ENCODE measurements around the gene TTC9B.

Gene TTC9B

GRCh38 chr19:40217934-40218890 lies at the start of gene TTC9B:
Gene TTC9B, minus strand, starts transcription at chr19:40218384. Its CDS starts 3 bp downstream, at chr19:40218381.
- DNase-seq (ENCODE audit: low spot score): peak; percentile 35
- H3K36me3 Mint-ChIP-seq (ENCODE audit: low read depth): peaks cover 2% of the 10 kb centered on the region
- no peak within 1 kb of the TSS for H3K4me3 Mint-ChIP-seq
- no peak within 1 kb of the TSS for H3K27ac Mint-ChIP-seq
- H3K4me1 Mint-ChIP-seq (ENCODE audit: low read depth): peaks cover 8% of the 10 kb centered on the region
- peaks cover 5% of the 10 kb centered on the region for H3K9me3 Mint-ChIP-seq
- H3K27me3 Mint-ChIP-seq (ENCODE audit: low read depth): peaks cover 40% of the 10 kb centered on the region

- H3K27me3 Mint-ChIP-seq (ENCODE audit: low read depth): no peaks in the 10 kb centered on the region
Measured at GRCh38 chr19:40267601-40267997, 49.4 kb upstream of the TTC9B start.

GRCh38 chr19:40266912-40267600 lies 48.9 kb upstream of the TTC9B start:
- Mint-ChIP-seq H3K9me3 (no peaks in the 10 kb centered on the region), H3K27ac (no peak overlapping the region), H3K36me3 (ENCODE audit: low read depth) (peaks cover 17% of the 10 kb centered on the region)

More at GRCh38 chr19:40267601-40267997, 49.4 kb upstream of the TTC9B start:
- Mint-ChIP-seq H3K4me1 (ENCODE audit: low read depth) (peaks cover 5% of the 10 kb centered on the region), H3K4me3 (no peak overlapping the region), H3K9me3 (no peaks in the 10 kb centered on the region), H3K36me3 (ENCODE audit: low read depth) (peaks cover 16% of the 10 kb centered on the region), H3K27ac (no peak overlapping the region)
- DNase-seq (ENCODE audit: low spot score): no peak

GRCh38 chr19:40266119-40266518 lies 47.9 kb upstream of the TTC9B start:
- Mint-ChIP-seq H3K4me1 (ENCODE audit: low read depth) (peaks cover 5% of the 10 kb centered on the region), H3K27me3 (ENCODE audit: low read depth) (no peaks in the 10 kb centered on the region), H3K4me3 (no peak overlapping the region), H3K27ac (no peak overlapping the region), H3K9me3 (no peaks in the 10 kb centered on the region), H3K36me3 (ENCODE audit: low read depth) (peaks cover 23% of the 10 kb centered on the region)
- no peak for DNase-seq (ENCODE audit: low spot score)

More at GRCh38 chr19:40266912-40267600, 48.9 kb upstream of the TTC9B start:
- Mint-ChIP-seq H3K4me1 (ENCODE audit: low read depth) (peaks cover 5% of the 10 kb centered on the region), H3K4me3 (no peak overlapping the region), H3K27me3 (ENCODE audit: low read depth) (no peaks in the 10 kb centered on the region)
- no peak for DNase-seq (ENCODE audit: low spot score)

GRCh38 chr19:40265763-40266099 lies 47.5 kb upstream of the TTC9B start:
- DNase-seq (ENCODE audit: low spot score): no peak
- Mint-ChIP-seq H3K9me3 (no peaks in the 10 kb centered on the region), H3K27me3 (ENCODE audit: low read depth) (no peaks in the 10 kb centered on the region), H3K36me3 (ENCODE audit: low read depth) (peaks cover 23% of the 10 kb centered on the region), H3K4me3 (no peak overlapping the region), H3K27ac (no peak overlapping the region), H3K4me1 (ENCODE audit: low read depth) (peaks cover 5% of the 10 kb centered on the region)

GRCh38 chr19:40265055-40265762 lies 47.0 kb upstream of the TTC9B start:
- H3K4me1 Mint-ChIP-seq (ENCODE audit: low read depth): peaks cover 5% of the 10 kb centered on the region
- H3K4me3 Mint-ChIP-seq: no peak overlapping the region
- H3K27ac Mint-ChIP-seq: no peak overlapping the region
- H3K36me3 Mint-ChIP-seq (ENCODE audit: low read depth): peaks cover 23% of the 10 kb centered on the region
- no peaks in the 10 kb centered on the region for H3K9me3 Mint-ChIP-seq
- no peaks in the 10 kb centered on the region for H3K27me3 Mint-ChIP-seq (ENCODE audit: low read depth)
- no peak for DNase-seq (ENCODE audit: low spot score)

GRCh38 chr19:40264314-40265054 lies 46.3 kb upstream of the TTC9B start:
- peaks cover 21% of the 10 kb centered on the region for H3K36me3 Mint-ChIP-seq (ENCODE audit: low read depth)
- H3K4me1 Mint-ChIP-seq (ENCODE audit: low read depth): peaks cover 6% of the 10 kb centered on the region
- H3K27ac Mint-ChIP-seq: no peak overlapping the region
- no peaks in the 10 kb centered on the region for H3K9me3 Mint-ChIP-seq
- no peak for DNase-seq (ENCODE audit: low spot score)
- no peak overlapping the region for H3K4me3 Mint-ChIP-seq
- no peaks in the 10 kb centered on the region for H3K27me3 Mint-ChIP-seq (ENCODE audit: low read depth)

- H3K36me3 Mint-ChIP-seq (ENCODE audit: low read depth): peaks cover 21% of the 10 kb centered on the region
- H3K4me1 Mint-ChIP-seq (ENCODE audit: low read depth): peaks cover 8% of the 10 kb centered on the region
- no peak for DNase-seq (ENCODE audit: low spot score)
- no peaks in the 10 kb centered on the region for H3K27me3 Mint-ChIP-seq (ENCODE audit: low read depth)
- no peak overlapping the region for H3K27ac Mint-ChIP-seq
- H3K4me3 Mint-ChIP-seq: no peak overlapping the region
- H3K9me3 Mint-ChIP-seq: no peaks in the 10 kb centered on the region
Measured at GRCh38 chr19:40263440-40264313, 45.5 kb upstream of the TTC9B start.

- Mint-ChIP-seq H3K36me3 (ENCODE audit: low read depth) (peaks cover 23% of the 10 kb centered on the region), H3K9me3 (no peaks in the 10 kb centered on the region)
Measured at GRCh38 chr19:40262422-40262821, 44.2 kb upstream of the TTC9B start.

GRCh38 chr19:40261631-40262030 lies 43.4 kb upstream of the TTC9B start:
- Mint-ChIP-seq H3K27me3 (ENCODE audit: low read depth) (no peaks in the 10 kb centered on the region), H3K4me1 (ENCODE audit: low read depth) (peaks cover 3% of the 10 kb centered on the region), H3K27ac (no peak overlapping the region), H3K4me3 (no peak overlapping the region), H3K36me3 (ENCODE audit: low read depth) (peaks cover 23% of the 10 kb centered on the region), H3K9me3 (no peaks in the 10 kb centered on the region)
- DNase-seq (ENCODE audit: low spot score): no peak

More at GRCh38 chr19:40262422-40262821, 44.2 kb upstream of the TTC9B start:
- Mint-ChIP-seq H3K4me1 (ENCODE audit: low read depth) (peaks cover 4% of the 10 kb centered on the region), H3K27me3 (ENCODE audit: low read depth) (no peaks in the 10 kb centered on the region), H3K27ac (no peak overlapping the region), H3K4me3 (no peak overlapping the region)
- no peak for DNase-seq (ENCODE audit: low spot score)

GRCh38 chr19:40257096-40257517 lies 38.9 kb upstream of the TTC9B start:
- H3K27me3 Mint-ChIP-seq (ENCODE audit: low read depth): no peaks in the 10 kb centered on the region
- peaks cover 34% of the 10 kb centered on the region for H3K36me3 Mint-ChIP-seq (ENCODE audit: low read depth)
- H3K4me1 Mint-ChIP-seq (ENCODE audit: low read depth): peaks cover 3% of the 10 kb centered on the region
- no peak overlapping the region for H3K27ac Mint-ChIP-seq
- no peaks in the 10 kb centered on the region for H3K9me3 Mint-ChIP-seq
- H3K4me3 Mint-ChIP-seq: no peak overlapping the region
- no peak for DNase-seq (ENCODE audit: low spot score)

GRCh38 chr19:40256512-40256911 lies 38.3 kb upstream of the TTC9B start:
- H3K4me1 Mint-ChIP-seq (ENCODE audit: low read depth): peaks cover 3% of the 10 kb centered on the region
- peaks cover 29% of the 10 kb centered on the region for H3K36me3 Mint-ChIP-seq (ENCODE audit: low read depth)
- H3K27me3 Mint-ChIP-seq (ENCODE audit: low read depth): no peaks in the 10 kb centered on the region
- no peak overlapping the region for H3K4me3 Mint-ChIP-seq
- H3K9me3 Mint-ChIP-seq: no peaks in the 10 kb centered on the region
- no peak for DNase-seq (ENCODE audit: low spot score)
- no peak overlapping the region for H3K27ac Mint-ChIP-seq
